Lung (tissue), 12 donors: ENCODE data around the gene ZBTB7A. TPM values are rescaled to one million over a fixed set of nuclear protein-coding genes. Genes with fewer than 3 reads are reported as not detected.

Experiments
- ATAC-seq: fragments of 200-7000 bp; cut with Tn5 transposase; one replicate; pipeline ENCODE4 v1.9.1; 2020; ENCODE audit warnings: moderate number of reproducible peaks; ENCODE audit not compliant: insufficient read depth, low FRiP score
- DNase-seq, 3 donors: peaks; one replicate each; pipeline ENCODE4 v3.0.0-alpha.2; 2013 to 2017
- H3K27ac ChIP-seq, 2 donors: one replicate each; pipeline ENCODE4 v1.5.1; 2013; ENCODE audit warnings: mild to moderate bottlenecking in 2 of 2, moderate library complexity in 2 of 2, control low read depth in 1 of 2, inconsistent platforms in 1 of 2, low read depth in 1 of 2, low read length in 1 of 2
- H3K27me3 ChIP-seq, 3 donors: one replicate each; pipeline ENCODE4 v1.5.1; 2013; ENCODE audit warnings: low read length in 2 of 3; ENCODE audit not compliant: control insufficient read depth in 3 of 3, insufficient read depth in 3 of 3
- H3K36me3 ChIP-seq, 4 donors: one replicate each; pipeline ENCODE4 v1.5.1; 2013; ENCODE audit warnings: low read length in 4 of 4, mild to moderate bottlenecking in 1 of 4, moderate library complexity in 1 of 4; ENCODE audit not compliant: control insufficient read depth in 4 of 4, insufficient read depth in 4 of 4
- H3K4me1 ChIP-seq, 5 donors: one replicate each; pipeline ENCODE4 v1.5.1; 2013; ENCODE audit warnings: low read length in 5 of 5, mild to moderate bottlenecking in 2 of 5, moderate library complexity in 1 of 5; ENCODE audit not compliant: control insufficient read depth in 5 of 5, insufficient read depth in 5 of 5
- H3K4me3 ChIP-seq: one replicate; pipeline ENCODE4 v1.5.1; 2013; ENCODE audit warnings: mild to moderate bottlenecking, control low read depth, moderate library complexity
- H3K9ac ChIP-seq, 2 donors: one replicate each; pipeline ENCODE4 v1.5.1; 2013; ENCODE audit warnings: low read length in 2 of 2, control low read depth in 1 of 2; ENCODE audit not compliant: insufficient read depth in 1 of 2
- H3K9me3 ChIP-seq, 4 donors: one replicate each; pipeline ENCODE4 v1.5.1; 2013; ENCODE audit warnings: low read length in 3 of 4, mild to moderate bottlenecking in 1 of 4, moderate library complexity in 1 of 4; ENCODE audit not compliant: control insufficient read depth in 4 of 4, insufficient read depth in 3 of 4
- WGBS, 2 donors: extraction: QIAGEN DNeasy Blood & Tissue Kit; methylation state at CpG; one replicate each; pipeline ENCODE4 v1.1.7; 2013; 5-methylcytosine and 5-hydroxymethylcytosine counted together
- polyA plus RNA-seq, 2 donors: library from polyadenylated mRNA; stranded (reverse); fragments of 200-250 nt; gene quantifications; one replicate each; pipeline ENCODE4 v1.2.1, GENCODE V29; 2013
- total RNA-seq, 2 donors: library from RNA; depleted of rRNA in 1 of 2; stranded (reverse); fragments of >200 nt in 1 of 2; gene quantifications; one replicate each; pipeline ENCODE4 v1.2.1, GENCODE V29; 2014 to 2021
- TF ChIP-seq, protein P1 (sequence below): IDR thresholded peaks from 2 replicates; pipeline ENCODE4 v1.5.1; 2012; ENCODE audit warnings: mild to moderate bottlenecking; ENCODE audit errors: control extremely low read depth, extremely low read depth
- donor health status: control.
- donor health status: control.
- donor health status: Bipolar disorder and iron deficiency.
- donor health status: healthy.
- donor health status: DM: yes; HTN: yes; CAD: no.

Gene ZBTB7A
- total and polyA plus RNA-seq, 4 donors, result 13.4 to 68.0 (median 19.5) TPM

DNA sequence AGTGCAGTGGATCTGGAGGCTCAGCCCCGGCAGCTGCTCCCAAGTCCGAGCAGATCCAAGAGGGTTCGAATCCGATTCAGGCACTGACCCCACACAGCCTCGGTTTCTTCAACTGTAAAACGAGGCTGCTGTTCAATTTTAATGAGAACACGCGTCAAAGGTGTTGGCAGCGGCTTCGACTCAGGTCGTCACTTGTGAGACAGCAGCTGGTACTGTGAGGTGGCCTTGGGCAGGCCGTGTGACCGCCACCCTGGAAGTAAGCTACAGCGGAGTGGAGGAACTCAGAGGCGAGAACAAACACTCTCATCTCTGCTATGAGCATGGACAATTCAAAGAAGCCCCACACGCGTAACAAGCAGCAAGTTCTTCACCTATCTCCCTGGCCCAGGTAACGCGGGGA, 47.5 kb upstream of the ZBTB7A start:
- peaks cover 0 to 58% (median 20%) of the 10 kb centered on the region in 4 donors for H3K36me3 ChIP-seq
- no peak for DNase-seq
- 89 to 95% methylated on average over 19 of the region's 19 CpGs for WGBS, 2 donors
- peaks cover 0 to 9% (median 0%) of the 10 kb centered on the region in 5 donors for H3K4me1 ChIP-seq
- H3K9ac ChIP-seq, result no peak overlapping the region
- no peaks in the 10 kb centered on the region for H3K9me3 ChIP-seq
- no peaks in the 10 kb centered on the region for H3K27me3 ChIP-seq
- ATAC-seq, result no peak
- no peak overlapping the region for H3K4me3 ChIP-seq
- no peak overlapping the region for H3K27ac ChIP-seq
- TF ChIP-seq, protein P1, sequence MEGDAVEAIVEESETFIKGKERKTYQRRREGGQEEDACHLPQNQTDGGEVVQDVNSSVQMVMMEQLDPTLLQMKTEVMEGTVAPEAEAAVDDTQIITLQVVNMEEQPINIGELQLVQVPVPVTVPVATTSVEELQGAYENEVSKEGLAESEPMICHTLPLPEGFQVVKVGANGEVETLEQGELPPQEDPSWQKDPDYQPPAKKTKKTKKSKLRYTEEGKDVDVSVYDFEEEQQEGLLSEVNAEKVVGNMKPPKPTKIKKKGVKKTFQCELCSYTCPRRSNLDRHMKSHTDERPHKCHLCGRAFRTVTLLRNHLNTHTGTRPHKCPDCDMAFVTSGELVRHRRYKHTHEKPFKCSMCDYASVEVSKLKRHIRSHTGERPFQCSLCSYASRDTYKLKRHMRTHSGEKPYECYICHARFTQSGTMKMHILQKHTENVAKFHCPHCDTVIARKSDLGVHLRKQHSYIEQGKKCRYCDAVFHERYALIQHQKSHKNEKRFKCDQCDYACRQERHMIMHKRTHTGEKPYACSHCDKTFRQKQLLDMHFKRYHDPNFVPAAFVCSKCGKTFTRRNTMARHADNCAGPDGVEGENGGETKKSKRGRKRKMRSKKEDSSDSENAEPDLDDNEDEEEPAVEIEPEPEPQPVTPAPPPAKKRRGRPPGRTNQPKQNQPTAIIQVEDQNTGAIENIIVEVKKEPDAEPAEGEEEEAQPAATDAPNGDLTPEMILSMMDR, result no peak

DNA sequence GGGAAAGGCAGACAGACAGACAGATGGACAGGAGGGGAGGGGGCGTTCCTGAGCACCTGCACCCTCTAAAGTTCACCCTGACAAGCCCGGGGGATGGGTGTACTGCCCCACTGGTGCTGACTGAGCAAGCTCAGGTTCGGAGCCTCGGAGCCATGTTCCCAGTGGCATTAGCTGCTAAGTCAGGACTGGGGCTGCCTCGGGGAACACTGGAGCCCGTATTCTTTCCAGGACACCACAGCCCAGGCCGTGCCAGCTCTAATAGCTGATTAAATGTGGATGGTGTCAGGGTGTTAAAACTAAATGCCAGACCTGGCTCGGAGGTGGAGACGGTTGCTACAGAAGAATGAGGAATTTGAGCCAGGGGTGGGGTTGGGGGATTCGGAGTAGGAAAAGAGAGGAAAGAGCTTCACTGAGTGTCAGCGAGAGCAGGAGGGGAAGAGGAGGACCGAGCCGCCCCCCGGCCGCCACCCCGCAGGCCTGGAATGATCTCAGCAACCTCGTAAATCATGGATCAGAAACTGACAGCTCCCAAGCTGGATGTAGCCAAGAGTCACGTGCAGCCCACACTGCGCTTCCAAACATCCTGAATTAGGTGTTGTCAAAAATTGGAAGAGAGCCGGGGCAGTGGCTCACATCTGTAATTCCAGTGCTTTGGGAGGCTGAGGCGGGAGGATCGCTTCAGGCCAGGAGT, 46.8 kb upstream of the ZBTB7A start:
- no peaks in the 10 kb centered on the region for H3K27me3 ChIP-seq
- no peaks in the 10 kb centered on the region for H3K9me3 ChIP-seq
- H3K27ac ChIP-seq, result no peak overlapping the region
- TF ChIP-seq, protein P1, result no peak
- no peak for DNase-seq
- no peak overlapping the region for H3K9ac ChIP-seq
- no peak overlapping the region for H3K4me3 ChIP-seq
- peaks cover 0 to 64% (median 25%) of the 10 kb centered on the region in 4 donors for H3K36me3 ChIP-seq
- ATAC-seq, result no peak
- H3K4me1 ChIP-seq, result peaks cover 0 to 9% (median 0%) of the 10 kb centered on the region in 5 donors
- WGBS, 2 donors, result 88 to 92% methylated on average over 22 of the region's 22 CpGs

DNA sequence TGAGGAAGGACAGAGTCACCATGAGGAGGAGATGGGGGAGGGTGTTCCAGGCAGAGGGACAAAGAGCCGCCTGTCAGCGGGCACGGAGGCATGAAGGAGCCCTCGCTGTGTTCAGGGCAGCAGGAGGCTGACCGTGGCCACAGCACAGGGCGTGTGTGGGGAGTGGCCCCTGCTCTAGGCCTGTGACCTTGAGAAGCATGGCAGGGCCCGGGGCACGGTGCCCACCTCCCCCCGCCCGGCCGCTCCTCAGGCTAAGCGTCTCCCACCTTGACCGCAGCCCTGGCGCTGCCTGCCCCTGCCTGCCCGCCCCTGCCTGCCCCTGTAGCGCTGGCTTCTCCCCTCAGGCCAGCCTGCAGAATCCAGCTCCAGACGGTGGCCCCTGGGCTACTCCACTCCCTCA, 45.7 kb upstream of the ZBTB7A start:
- no peak for ATAC-seq
- TF ChIP-seq, protein P1, result no peak
- Histone ChIP-seq H3K27ac (no peak overlapping the region), H3K36me3 (peaks cover 0 to 69% (median 21%) of the 10 kb centered on the region in 4 donors), H3K4me1 (peaks cover 0 to 9% (median 0%) of the 10 kb centered on the region in 5 donors), H3K4me3 (no peak overlapping the region), H3K9ac (no peak overlapping the region), H3K9me3 (no peaks in the 10 kb centered on the region), H3K27me3 (no peaks in the 10 kb centered on the region)
- DNase-seq, result no peak
- 93 to 98% methylated on average over 11 to 17 of the region's 17 CpGs for WGBS, 2 donors

DNA sequence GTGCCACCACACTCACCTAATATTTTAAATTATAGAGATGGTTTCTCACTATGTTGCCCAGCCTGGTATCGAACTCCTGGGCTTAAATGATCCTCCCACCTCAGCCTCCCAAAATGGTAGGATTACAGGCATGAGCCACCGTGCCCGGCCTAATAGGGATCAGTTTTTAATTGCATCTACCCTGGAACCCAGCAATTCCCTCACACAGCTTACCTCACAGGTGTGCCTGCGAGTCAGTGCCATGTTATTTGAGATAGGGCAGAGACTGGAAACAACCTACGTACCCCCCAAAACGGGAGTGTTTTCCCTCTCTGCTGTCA, 42.9 kb upstream of the ZBTB7A start:
- no peak overlapping the region for H3K27ac ChIP-seq
- ATAC-seq, result no peak
- peaks cover 0 to 64% (median 22%) of the 10 kb centered on the region in 4 donors for H3K36me3 ChIP-seq
- TF ChIP-seq, protein P1, result no peak
- H3K4me3 ChIP-seq, result no peak overlapping the region
- no peak overlapping the region for H3K9ac ChIP-seq
- no peak for DNase-seq
- H3K27me3 ChIP-seq, result no peaks in the 10 kb centered on the region
- H3K4me1 ChIP-seq, result peaks cover 0 to 9% (median 0%) of the 10 kb centered on the region in 5 donors
- no peaks in the 10 kb centered on the region for H3K9me3 ChIP-seq
- WGBS, 2 donors, result 92 to 94% methylated on average over 6 of the region's 6 CpGs
